Right lobe of liver (tissue), 6 donors: ENCODE results near the gene NECTIN4. TPM values are rescaled to one million over a fixed set of nuclear protein-coding genes. Genes with fewer than 3 reads are reported as not detected.

Experiments
- ATAC-seq, 4 donors: fragments of 200-7000 bp; cut with Tn5 transposase; one replicate each; pipeline ENCODE4 v1.9.1; 2020; ENCODE audit warnings: mild to moderate bottlenecking in 4 of 4, moderate library complexity in 4 of 4
- DNase-seq, 3 donors: peaks; one replicate each; pipeline ENCODE4 v3.0.0-alpha.2; 2020
- H3K27ac ChIP-seq, 3 donors: fragments of 200-600 bp; one replicate each; pipeline ENCODE4 v1.8.0; 2022
- H3K27me3 ChIP-seq, 2 donors: fragments of 200-600 bp; one replicate each; pipeline ENCODE4 v1.8.0; 2022
- H3K36me3 ChIP-seq, 4 donors: fragments of 200-600 bp; sonication (generic) in 1 of 4; one replicate each; pipeline versions ENCODE4 v1.5.1 to v1.8.0; 2017 to 2022; ENCODE audit warnings: control low read depth in 1 of 4
- H3K4me1 ChIP-seq, 4 donors: fragments of 200-600 bp; sonication (generic) in 1 of 4; one replicate each; pipeline versions ENCODE4 v1.5.1 to v1.8.0; 2017 to 2022; ENCODE audit warnings: control low read depth in 1 of 4
- H3K4me3 ChIP-seq, 3 donors: fragments of 200-600 bp; one replicate each; pipeline ENCODE4 v1.8.0; 2022
- H3K9me3 ChIP-seq, 4 donors: fragments of 200-600 bp; sonication (generic) in 1 of 4; one replicate each; pipeline versions ENCODE4 v1.5.1 to v1.8.0; 2017 to 2022; ENCODE audit warnings: control low read depth in 1 of 4
- CTCF ChIP-seq, 4 donors: fragments of 200-600 bp in 3 of 4; fragments of 450-650 bp in 1 of 4; IDR thresholded peaks; one replicate each; pipeline versions ENCODE4 v1.5.1 to v1.8.0; 2016 to 2022; ENCODE audit warnings: antibody characterized with exemption in 4 of 4, mild to moderate bottlenecking in 2 of 4
- POLR2A ChIP-seq: fragments of 450-650 bp; IDR thresholded peaks from one replicate; pipeline ENCODE4 v1.6.1; 2017; ENCODE audit warnings: antibody characterized with exemption, mild to moderate bottlenecking
- WGBS: methylation state at CpG from one replicate; pipeline ENCODE4 v1.1.6; 2018; ENCODE audit warnings: low coverage, low lambda C conversion rate; ENCODE audit not compliant: insufficient coverage; ENCODE audit errors: missing lambda C conversion rate; 5-methylcytosine and 5-hydroxymethylcytosine counted together
- intact Hi-C, 2 donors: fragments of 100-400 bp; cut with DNase I; formaldehyde crosslinking; loops; one replicate each; pipeline versions ENCODE4 v1.11.2 to v1.14.1; 2022
- total RNA-seq, 6 experiments: library from RNA; depleted of rRNA in 2 of 6; stranded (reverse); fragments of >200 nt in 2 of 6; fragmentation: NEBNext Ultra II Directional in 3 of 6; extraction: Animal tissue kit (Norgen Biotek cat#: 25700) in 3 of 6; gene quantifications; one replicate each; pipeline versions ENCODE4 v1.1.0 to v1.2.4, GENCODE V29; 2016 to 2023
- donor health status: DM: no; HTN: yes; CAD: no.
- donor health status: DM: no; HTN: no; CAD: no.
- donor health status: DM: no; HTN: no; CAD: no.
- donor health status: DM: no; HTN: yes; CAD: no.
- donor health status: DM: no; HTN: yes; CAD: no.

The NECTIN4 gene
- total RNA-seq, 6 experiments from 2014 or later = not detected

GRCh38 chr1:161039154-161039545 lies 50.2 kb downstream of the NECTIN4 start:
- peaks cover 6 to 41% (median 21%) of the 10 kb centered on the region in 4 donors for H3K36me3 ChIP-seq
- intact Hi-C loops = no loop called here
- ATAC-seq = peak in 2 of 4 donors; percentile 2 to 3
- 27% methylated on average over 2 of the region's 3 CpGs for WGBS
- H3K4me1 ChIP-seq = peaks cover 0 to 21% (median 7%) of the 10 kb centered on the region in 4 donors
- no peaks in the 10 kb centered on the region for H3K27me3 ChIP-seq
- no peaks in the 10 kb centered on the region for H3K9me3 ChIP-seq
- TF ChIP-seq CTCF (IDR thresholded peaks at IDR 0.05) = no peak
- TF ChIP-seq POLR2A = no peak
- no peak for DNase-seq
- H3K27ac ChIP-seq = peak overlapping the region in 1 of 3 donors; percentile 53
- H3K4me3 ChIP-seq = peak overlapping the region; percentile 58 to 80 (median 72)

- H3K36me3 ChIP-seq = peaks cover 6 to 41% (median 21%) of the 10 kb centered on the region in 4 donors
- TF ChIP-seq POLR2A (peak; percentile 78), CTCF (IDR thresholded peaks at IDR 0.05) (no peak)
- H3K9me3 ChIP-seq = no peaks in the 10 kb centered on the region
- H3K27me3 ChIP-seq = no peaks in the 10 kb centered on the region
- peak within 1 kb of the TSS in 2 of 3 donors; percentile 36 to 53 for H3K27ac ChIP-seq
- H3K4me1 ChIP-seq = peaks cover 0 to 18% (median 6%) of the 10 kb centered on the region in 4 donors
- DNase-seq (peak; percentile 77 to 83 (median 80)), ATAC-seq (peak; percentile 91 to 92 (median 91))
- H3K4me3 ChIP-seq = peak within 1 kb of the TSS; percentile 58 to 80 (median 72)
- intact Hi-C loops = no loop called here
- WGBS = 11% methylated on average over 8 of the region's 54 CpGs
These were observed 50.7 kb downstream of the NECTIN4 start, which contains the start of gene TSTD1 for GRCh38 chr1:161038523-161039153. Gene TSTD1, minus strand, starts transcription at chr1:161038964. Its CDS starts 75 bp downstream, at chr1:161038889.

- ATAC-seq = no peak
- H3K27me3 ChIP-seq = no peaks in the 10 kb centered on the region
These were observed 51.5 kb downstream of the NECTIN4 start for GRCh38 chr1:161037661-161038522.

GRCh38 chr1:161033751-161034150 lies 55.6 kb downstream of the NECTIN4 start:
- Histone ChIP-seq H3K27ac (no peak overlapping the region), H3K36me3 (no peaks in the 10 kb centered on the region), H3K27me3 (no peaks in the 10 kb centered on the region), H3K4me1 (peaks cover 0 to 28% (median 10%) of the 10 kb centered on the region in 4 donors), H3K4me3 (no peak overlapping the region), H3K9me3 (no peaks in the 10 kb centered on the region)
- intact Hi-C loops = no loop called here
- TF ChIP-seq CTCF (IDR thresholded peaks at IDR 0.05) (no peak), POLR2A (no peak)
- ATAC-seq = no peak
- 93% methylated on average over 2 of the region's 3 CpGs for WGBS
- no peak for DNase-seq

More at GRCh38 chr1:161037661-161038522, 51.5 kb downstream of the NECTIN4 start:
- Histone ChIP-seq H3K36me3 (peaks cover 6 to 36% (median 21%) of the 10 kb centered on the region in 4 donors), H3K4me1 (peaks cover 0 to 23% (median 6%) of the 10 kb centered on the region in 4 donors), H3K4me3 (peak overlapping the region; percentile 58 to 80 (median 72)), H3K27ac (peak overlapping the region in 2 of 3 donors; percentile 36 to 53), H3K9me3 (no peaks in the 10 kb centered on the region)
- WGBS = 55% methylated on average over 6 of the region's 21 CpGs
- DNase-seq = no peak
- intact Hi-C loops = no loop called here
- TF ChIP-seq POLR2A (no peak), CTCF (IDR thresholded peaks at IDR 0.05) (no peak)
